Hematopoietic multipotent progenitor cell treated with erythropoietin and hydrocortisone succinate and interleukin-3 and kit ligand, for 6 days (in vitro differentiated cells): Measurements from ENCODE around the gene USP54.

Experiments used
- DNase-seq: peaks from one replicate; pipeline ENCODE4 v3.0.0-alpha.2; 2015

The USP54 gene

DNA sequence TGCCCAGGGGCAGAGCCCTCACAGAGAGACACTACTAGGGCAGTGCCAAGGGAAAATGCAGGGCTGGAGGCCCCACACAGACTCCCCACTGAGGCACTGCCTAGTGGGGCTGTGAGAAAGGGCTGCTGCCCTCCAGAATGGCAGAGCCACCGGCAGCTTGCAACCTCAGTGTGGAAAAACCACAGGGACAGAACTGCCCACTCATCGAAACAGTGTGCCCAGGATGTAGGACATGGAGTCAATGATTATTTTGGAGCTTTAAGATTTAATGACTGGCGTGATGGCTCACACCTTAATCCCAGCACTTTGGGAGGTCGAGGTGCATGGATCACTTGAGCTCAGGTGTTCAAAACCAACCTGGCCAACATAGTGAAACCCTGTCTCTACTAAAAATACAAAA lies 130.2 kb downstream of the USP54 start:
- no peak for DNase-seq

DNA sequence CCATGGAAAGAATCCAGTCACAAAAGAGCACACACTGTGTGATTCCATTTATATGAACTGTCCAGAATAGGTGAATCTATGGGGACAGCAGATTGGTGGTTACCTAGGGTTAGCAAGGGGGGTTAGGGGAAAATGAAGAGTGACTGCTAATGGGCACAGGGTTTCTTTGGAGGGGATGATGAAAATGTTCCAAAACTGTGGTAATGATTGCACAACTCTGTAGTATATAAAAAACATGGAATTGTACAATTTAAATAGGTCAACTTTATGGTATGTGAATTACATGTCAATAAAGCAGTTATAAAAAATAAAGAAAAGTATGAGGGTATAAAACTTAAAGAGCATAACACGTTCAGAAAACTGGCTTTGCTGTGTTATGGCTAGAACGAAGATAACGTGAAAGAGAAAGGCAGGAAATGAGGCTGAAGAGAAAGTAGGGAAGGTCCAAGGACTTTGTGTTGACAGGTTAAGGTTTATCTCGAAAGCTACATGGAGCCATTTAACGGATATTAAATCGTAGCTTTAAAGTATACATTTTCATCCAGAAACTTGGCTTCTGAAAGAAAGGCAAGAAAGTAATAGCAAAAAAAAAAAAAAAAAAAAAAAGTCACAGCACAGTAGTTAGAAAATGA lies 131.3 kb downstream of the USP54 start:
- DNase-seq: no peak

DNA sequence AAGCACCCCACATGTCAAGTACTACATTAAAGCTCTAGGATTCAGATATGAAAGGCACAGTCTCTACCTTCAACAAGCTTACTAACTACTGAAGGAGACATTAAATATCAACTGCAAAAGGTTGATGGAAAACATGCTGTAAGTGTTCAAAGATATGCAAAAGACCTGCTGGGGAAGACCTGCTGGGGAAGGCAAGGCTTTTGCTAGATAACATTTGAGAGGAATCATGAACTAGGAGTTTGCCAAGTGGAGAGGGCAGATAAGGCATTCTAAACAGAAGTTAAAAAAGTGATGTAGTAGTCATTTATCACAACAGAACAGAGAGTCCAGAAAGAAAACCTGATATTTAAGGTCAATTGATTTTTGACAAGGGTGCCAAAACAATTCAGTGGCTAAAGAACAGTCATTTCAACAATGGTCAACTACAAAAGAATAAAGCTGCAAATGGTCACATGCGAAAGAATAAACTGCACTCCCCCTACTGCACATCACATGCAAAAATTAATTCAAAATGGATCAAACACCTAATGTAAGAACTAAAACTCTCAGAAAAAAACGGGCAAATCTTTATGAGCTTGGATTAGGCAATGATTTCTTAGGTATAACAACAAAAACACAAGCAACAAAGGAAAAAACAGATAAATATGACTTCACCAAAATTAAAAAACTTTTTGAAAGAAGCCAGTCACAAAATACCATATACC lies 134.8 kb downstream of the USP54 start:
- DNase-seq: peak; percentile 98

DNA sequence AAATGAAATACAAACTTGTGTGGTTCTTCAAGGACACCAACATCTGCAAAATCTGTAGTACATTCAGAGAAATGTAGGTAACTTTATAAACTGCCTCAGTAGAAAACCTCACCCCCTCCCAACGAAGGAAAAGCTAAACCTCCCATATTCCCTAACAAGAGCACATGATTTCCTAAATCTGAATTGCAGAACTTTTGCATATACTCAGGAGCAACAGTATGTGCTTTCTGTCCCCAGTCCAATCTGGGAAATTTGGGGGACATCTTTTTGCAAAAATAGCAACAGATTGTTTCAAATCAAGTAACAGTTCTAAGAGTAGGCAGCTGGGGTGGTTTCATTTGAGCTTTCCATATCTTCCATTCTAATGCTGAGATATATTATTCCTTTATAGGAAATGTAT lies 142.0 kb downstream of the USP54 start:
- no peak for DNase-seq

DNA sequence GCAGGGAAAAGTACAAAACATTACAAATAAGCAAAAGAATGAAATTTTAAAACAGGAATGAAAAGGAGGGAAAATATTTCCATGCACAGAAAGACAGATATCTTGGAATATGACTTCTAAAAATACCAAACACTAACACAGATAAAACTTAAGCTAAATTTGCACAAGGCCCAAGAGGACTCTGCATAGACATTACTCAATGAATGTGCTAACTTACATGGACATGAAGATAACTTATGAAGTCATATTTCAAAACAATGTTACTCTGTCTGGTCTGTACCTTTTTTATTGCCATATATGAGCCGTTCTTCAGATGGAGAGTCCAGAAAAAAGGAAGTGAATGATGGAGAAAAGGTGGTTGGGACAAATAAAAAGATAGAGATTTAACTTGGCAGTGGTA lies 142.8 kb downstream of the USP54 start:
- DNase-seq: no peak
